Stimulated activated CD4-positive, alpha-beta T cell treated with anti-CD3 and anti-CD28 coated beads, Interleukin-12 subunit alpha, Interleukin-12 subunit beta, amount 100 ng/mL, for 24 hours (primary cell): ENCODE results near the gene PBRM1.

Experiments used
- DNase-seq, 2 experiments: peaks; one replicate each; pipeline ENCODE4 v3.0.0-alpha.2; 2020; ENCODE audit warnings: low read depth in 2 of 2

PBRM1 gene

DNA sequence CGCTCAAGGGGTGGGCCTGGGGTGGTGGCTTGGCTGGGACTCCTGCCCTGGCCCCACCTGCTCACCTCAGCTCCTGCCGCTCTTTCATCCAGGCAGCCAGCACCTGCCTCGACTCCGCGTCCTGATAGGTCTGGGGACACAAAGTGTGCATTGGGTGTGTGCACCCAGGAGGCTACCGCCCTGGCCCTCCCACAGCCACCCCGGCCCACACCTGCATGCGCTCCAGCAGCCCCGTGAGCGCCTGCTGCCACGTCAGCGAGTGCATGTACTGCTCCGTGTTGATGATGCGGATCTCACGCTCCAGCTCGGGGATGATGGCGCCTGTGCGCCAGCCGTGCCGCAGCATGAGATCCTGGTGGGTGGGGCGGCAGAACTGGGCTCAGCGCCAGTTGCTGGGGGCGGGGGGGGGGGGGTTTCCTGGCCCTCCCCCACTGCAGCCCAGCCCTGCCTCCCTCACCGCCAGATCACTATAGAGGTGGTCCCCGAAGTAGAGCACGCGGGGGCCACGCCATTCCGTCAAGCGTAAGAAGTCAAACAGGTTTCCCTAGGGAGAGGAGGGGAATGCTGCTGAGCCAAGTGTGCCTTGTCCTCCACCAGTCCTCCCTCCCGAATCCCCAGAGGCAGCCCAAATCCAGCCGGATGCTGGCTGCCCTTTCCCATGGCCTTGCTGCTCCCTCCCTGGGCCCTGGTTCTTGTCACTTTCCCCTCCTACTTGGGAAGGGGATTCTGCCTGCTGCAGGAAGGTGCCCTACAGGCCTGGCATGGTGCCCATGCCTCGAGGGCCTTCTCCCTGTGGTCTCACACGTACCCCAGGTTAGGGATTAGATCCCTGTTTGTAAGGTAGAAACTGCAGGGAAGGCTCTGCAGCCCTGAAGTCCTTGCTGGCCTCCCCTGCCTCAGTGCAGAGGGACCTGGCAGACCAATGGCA, 160.7 kb downstream of the PBRM1 start:
- DNase-seq, result no peak

- DNase-seq, result no peak
These were observed 161.4 kb downstream of the PBRM1 start for GRCh38 chr3:52524258-52524751.

DNA sequence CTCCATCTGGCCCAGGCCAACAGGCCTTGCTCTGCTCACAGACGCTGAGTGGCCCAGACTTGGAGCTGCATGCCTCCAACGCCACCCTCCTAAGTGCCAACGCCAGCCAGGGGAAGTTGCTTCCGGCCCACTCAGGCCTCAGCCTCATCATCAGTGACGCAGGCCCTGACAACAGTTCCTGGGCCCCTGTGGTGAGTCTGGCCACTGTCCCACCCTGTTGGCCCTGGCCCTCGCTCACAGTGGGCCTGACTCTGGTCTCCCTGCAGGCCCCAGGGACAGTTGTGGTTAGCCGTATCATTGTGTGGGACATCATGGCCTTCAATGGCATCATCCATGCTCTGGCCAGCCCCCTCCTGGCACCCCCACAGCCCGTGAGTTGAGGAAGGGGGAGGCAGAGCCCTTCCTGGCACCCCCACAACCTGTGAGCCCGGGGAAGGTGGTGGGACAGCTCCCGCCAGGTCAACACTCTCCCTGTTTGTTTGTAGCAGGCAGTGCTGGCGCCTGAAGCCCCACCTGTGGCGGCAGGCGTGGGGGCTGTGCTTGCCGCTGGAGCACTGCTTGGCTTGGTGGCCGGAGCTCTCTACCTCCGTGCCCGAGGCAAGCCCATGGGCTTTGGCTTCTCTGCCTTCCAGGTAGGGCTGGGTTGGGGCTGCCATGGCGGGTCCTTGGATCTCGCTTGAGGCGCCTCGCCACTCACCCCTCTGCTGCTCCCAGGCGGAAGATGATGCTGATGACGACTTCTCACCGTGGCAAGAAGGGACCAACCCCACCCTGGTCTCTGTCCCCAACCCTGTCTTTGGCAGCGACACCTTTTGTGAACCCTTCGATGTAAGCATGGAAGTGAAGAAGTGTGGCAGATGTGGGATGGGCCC, 162.1 kb downstream of the PBRM1 start:
- no peak for DNase-seq

- no peak for DNase-seq
These were observed 163.0 kb downstream of the PBRM1 start for GRCh38 chr3:52522651-52523251.

GRCh38 chr3:52521881-52522650, 163.6 kb downstream of the PBRM1 start:
- DNase-seq, result no peak

- DNase-seq, result no peak
These were observed 164.3 kb downstream of the PBRM1 start for GRCh38 chr3:52521488-52521824.

DNA sequence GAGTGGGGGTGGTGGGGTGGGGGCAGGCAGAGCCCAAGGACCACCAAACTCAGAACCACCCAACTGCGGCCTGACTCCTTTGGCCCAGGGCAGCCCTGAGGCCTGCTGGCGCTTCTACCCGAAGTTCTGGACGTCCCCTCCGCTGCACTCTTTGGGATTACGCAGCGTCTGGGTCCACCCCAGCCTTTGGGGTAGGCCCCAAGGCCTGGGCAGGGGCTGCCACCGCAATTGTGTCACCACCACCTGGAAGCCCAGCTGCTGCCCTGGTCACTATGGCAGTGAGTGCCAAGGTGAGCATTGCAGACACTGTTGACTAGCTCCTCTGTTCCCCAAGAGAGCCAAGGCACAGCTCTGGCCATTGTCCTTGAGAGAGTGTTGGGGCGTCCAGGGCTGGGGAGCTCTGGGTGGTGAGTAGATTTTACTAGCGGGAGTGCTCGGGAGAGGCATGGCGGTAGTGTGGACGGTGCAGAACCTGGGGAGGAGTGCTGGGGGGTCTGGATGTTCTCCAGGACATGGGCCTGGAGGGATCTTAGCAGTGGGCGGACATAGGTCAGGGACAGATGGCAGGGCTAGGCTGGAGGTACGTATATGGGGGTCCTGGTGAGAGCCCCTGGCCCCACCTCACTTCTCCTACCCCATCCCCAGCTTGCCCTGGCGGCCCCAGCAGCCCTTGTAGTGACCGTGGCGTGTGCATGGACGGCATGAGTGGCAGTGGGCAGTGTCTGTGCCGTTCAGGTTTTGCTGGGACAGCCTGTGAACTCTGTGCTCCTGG, 164.8 kb downstream of the PBRM1 start:
- no peak for DNase-seq

DNA sequence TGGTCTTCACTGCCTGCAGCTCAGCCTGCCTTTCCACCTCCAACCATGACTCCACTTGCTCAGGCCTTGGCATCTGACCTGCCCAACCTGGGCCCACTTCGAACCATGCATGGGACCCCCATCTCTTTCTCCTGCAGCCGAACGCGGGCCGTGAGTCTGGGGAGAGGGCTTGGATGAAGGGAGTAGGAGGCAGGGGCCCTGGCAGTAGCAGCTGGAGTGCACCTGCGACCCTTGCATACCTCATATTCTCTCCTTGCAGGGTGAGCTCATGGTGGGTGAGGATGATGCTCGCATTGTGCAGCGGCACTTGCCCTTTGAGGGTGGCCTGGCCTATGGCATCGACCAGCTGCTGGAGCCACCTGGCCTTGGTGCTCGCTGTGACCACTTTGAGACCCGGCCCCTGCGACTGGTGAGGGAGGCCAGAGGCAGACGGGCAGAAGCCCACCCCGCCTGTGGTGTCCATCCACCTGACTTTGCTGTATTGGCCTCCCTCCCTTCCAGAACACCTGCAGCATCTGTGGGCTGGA, 165.5 kb downstream of the PBRM1 start:
- DNase-seq, result no peak

DNA sequence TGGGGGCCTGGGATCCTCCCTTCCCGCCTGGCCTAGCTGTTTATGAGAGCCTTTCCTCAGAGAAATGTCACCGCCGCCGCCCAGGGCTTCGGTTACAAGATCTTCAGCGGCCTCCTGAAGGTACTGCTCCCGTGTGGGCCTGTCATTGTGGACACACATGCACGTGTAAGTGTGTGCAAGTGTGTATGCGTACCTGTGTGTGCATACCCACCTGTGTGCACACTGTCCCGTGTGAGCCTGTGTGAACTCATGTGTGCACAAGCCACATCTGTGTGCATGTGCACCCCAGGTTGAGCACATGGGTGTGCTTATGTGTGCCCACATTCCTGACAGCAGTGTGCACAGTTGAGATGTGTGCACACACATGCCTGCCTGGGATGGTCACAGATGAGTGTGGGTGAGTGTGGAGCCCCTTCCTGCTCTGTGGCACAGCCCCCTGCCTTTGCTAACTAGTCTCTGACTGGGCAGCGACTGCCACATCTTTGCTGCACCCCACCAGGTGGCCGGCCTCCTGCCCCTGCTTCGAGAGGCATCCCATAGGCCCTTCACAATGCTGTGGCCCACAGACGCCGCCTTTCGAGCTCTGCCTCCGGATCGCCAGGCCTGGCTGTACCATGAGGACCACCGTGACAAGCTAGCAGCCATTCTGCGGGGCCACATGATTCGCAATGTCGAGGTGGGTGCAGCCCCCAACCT, 166.1 kb downstream of the PBRM1 start:
- no peak for DNase-seq

GRCh38 chr3:52518723-52519444, 166.8 kb downstream of the PBRM1 start:
- no peak for DNase-seq

DNA sequence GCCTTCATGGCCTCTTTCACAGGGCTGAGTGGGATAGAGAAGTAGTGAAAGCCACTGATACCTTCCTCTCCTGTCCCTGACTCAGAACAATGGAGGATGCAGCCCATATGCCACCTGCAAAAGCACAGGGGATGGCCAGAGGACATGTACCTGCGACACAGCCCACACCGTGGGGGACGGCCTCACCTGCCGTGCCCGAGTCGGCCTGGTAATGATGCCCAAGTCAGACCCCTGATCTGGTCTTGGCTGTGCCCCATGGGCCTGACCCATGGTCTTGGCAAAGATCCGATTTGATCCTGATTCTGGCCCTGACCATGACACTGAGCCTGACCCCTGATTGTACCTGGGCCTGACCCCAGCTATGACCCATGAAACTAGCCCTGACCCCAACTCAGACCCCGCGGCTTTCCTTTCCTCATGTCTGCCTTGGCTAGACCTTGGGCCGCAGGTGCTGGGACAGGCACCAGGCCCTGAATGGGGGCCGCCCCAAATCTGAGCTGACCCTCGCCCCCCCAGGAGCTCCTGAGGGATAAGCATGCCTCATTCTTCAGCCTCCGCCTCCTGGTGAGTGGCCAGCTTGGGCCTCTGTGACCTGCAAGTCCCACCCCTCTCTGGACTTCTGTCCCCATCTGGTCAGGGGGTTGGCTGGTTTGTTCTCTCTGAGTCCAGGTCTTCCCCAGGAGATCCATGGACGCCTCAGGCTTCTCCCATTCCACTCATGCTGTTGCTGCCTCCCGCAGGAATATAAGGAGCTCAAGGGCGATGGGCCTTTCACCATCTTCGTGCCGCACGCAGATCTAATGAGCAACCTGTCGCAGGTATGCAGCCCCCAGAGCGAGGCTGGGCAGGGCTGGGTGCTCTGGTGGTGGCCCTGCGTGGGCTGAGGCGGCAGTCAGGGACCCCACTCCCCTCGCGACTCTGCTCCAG, 167.7 kb downstream of the PBRM1 start:
- no peak for DNase-seq

- no peak for DNase-seq
These were observed 169.1 kb downstream of the PBRM1 start for GRCh38 chr3:52516509-52517195.

GRCh38 chr3:52515192-52515591, 170.5 kb downstream of the PBRM1 start:
- no peak for DNase-seq

DNA sequence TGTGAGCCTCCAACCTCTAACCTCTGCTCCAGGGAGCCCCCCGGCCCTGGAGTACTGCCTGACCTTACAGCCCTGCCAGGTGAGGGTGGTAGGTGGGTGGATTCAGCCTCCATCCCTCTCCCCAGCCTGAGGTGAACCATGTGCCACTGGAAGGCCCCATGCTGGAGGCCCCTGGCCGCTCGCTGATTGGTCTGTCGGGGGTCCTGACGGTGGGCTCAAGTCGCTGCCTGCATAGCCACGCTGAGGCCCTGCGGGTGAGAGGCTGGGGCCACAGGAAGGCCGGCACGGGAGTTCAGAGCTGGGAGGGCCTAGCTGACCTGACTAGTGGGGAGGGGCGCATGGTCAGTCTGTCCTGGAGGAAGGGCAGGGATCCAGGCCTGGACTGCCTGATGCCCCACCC, 171.1 kb downstream of the PBRM1 start:
- DNase-seq, result no peak

DNA sequence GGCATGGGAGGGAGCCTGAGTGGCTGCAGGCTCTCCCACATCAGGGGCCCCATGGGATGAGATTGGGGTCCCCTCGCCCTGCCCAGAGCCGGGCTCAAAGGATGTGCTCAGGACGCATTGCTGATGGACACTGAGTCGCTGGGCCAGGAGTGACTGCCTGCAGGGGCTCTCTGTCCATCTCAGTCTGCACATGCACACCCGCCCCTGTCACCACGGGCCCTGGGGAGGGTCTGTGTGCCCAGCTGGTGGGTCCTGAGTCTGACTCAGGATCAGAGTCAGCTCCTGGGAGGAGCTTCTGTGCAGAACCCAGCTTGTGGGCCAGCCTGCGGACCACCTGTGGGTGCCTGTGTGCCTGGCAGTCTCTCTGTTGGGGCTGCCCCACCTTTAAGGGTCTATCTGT, 172.4 kb downstream of the PBRM1 start:
- no peak for DNase-seq

DNA sequence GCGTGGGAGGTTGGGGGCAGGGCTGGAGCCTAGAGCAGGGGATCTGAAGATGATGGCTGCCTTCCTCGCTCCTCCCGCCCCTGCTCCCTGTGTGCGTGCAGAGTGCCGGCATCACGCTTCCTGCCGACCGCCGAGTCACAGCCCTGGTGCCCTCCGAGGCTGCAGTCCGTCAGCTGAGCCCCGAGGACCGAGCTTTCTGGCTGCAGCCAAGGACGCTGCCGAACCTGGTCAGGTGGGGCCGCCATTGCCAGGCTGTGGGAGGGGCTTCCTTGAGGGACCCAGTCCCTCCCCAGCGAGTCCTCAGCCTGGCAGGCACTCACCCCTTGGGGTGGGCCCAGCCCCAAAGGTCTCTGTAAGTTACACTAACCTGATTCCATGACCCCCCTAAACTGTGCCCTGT, 173.0 kb downstream of the PBRM1 start:
- no peak for DNase-seq

GRCh38 chr3:52512105-52512504, 173.6 kb downstream of the PBRM1 start:
- no peak for DNase-seq
